AG04450 (cell line): ENCODE measurements around the gene DUSP15. TPM values are rescaled to one million over a fixed set of nuclear protein-coding genes. Genes with fewer than 3 reads are reported as not detected.

ENCODE experiments used
- CTCF ChIA-PET: fragments of 300-600, 350-600 bp; formaldehyde crosslinking; extraction: SDS; loops from one replicate; lab custom pipeline; 2022; ENCODE audit warnings: antibody characterized with exemption, inconsistent platforms; lab: Charles Lee
- POLR2A ChIA-PET: fragments of 350-600 bp; formaldehyde crosslinking; extraction: SDS; loops from one replicate; lab custom pipeline; 2021; ENCODE audit warnings: antibody characterized with exemption, inconsistent platforms; lab: Yijun Ruan, JAX
- DNase-seq: peaks from one replicate; pipeline ENCODE4 v3.0.0-alpha.2; 2011; ENCODE audit warnings: low read depth, low spot score
- H3K27ac ChIP-seq: one replicate; pipeline ENCODE4 v1.5.1; 2012; ENCODE audit warnings: low read depth, low read length, control low read depth
- H3K27me3 ChIP-seq: one replicate; pipeline ENCODE4 v1.6.0; 2012; ENCODE audit warnings: low read length; ENCODE audit not compliant: control insufficient read depth, insufficient read depth
- H3K4me3 ChIP-seq: 2 replicates; pipeline ENCODE4 v1.5.1; 2011; ENCODE audit warnings: mild to moderate bottlenecking, low read depth, low read length, control low read depth
- H3K9me3 ChIP-seq: 2 replicates; pipeline ENCODE4 v1.5.1; 2012; ENCODE audit warnings: low read length; ENCODE audit not compliant: control insufficient read depth, insufficient read depth
- CTCF ChIP-seq: IDR thresholded peaks from 2 replicates; pipeline ENCODE4 v1.5.1; 2011; ENCODE audit warnings: low read depth, low read length, control low read depth, inconsistent platforms
- polyA plus RNA-seq: library from polyadenylated mRNA; depleted of rRNA; stranded (reverse); fragments of >200 nt; gene quantifications from 2 replicates; pipeline ENCODE4 v1.2.3, GENCODE V29; 2011

DUSP15 gene
- polyA plus RNA-seq, 1 experiment: not detected

GRCh38 chr20:31879143-31879987, 9.0 kb upstream of the DUSP15 start:
- no peaks in the 10 kb centered on the region for H3K9me3 ChIP-seq
- POLR2A ChIA-PET: interaction anchor here (1.0 kb wide), 1 partner anchor 73 kb away, joined by 3 read pairs; the partner anchor contains the start of gene PDRG1
- peak; percentile 84 for DNase-seq
- CTCF ChIA-PET: interaction anchor here (0.7 to 4.7 kb wide), 5 partner anchors 27 to 155 kb away, joined by 3 to 18 read pairs (median 3); partner anchors contain the start of gene PDRG1
- no peak; the same call in 1 of the 2 replicates for TF ChIP-seq CTCF
- H3K27me3 ChIP-seq: no peaks in the 10 kb centered on the region
- H3K27ac ChIP-seq: no peak overlapping the region
- peak overlapping the region; percentile 79 for H3K4me3 ChIP-seq

GRCh38 chr20:31877684-31878083, 7.4 kb upstream of the DUSP15 start:
- Histone ChIP-seq H3K4me3 (no peak overlapping the region), H3K27me3 (peaks cover 7% of the 10 kb centered on the region), H3K27ac (no peak overlapping the region), H3K9me3 (no peaks in the 10 kb centered on the region)
- CTCF ChIA-PET: no interaction called here
- no peak for DNase-seq
- POLR2A ChIA-PET: no interaction called here
- TF ChIP-seq CTCF: no peak

GRCh38 chr20:31875671-31876070, 5.3 kb upstream of the DUSP15 start:
- TF ChIP-seq CTCF: no peak
- ChIA-PET CTCF (no interaction called here), POLR2A (no interaction called here)

GRCh38 chr20:31872406-31872805, 2.1 kb upstream of the DUSP15 start:
- no peak for DNase-seq
- no peak for TF ChIP-seq CTCF
- no peak overlapping the region for H3K4me3 ChIP-seq
- ChIA-PET CTCF (interaction anchor here (0.7 to 1.9 kb wide), 4 partner anchors 19 to 603 kb away, joined by 3 to 10 read pairs (median 3); no protein-coding TSS in a partner anchor), POLR2A (no interaction called here)
- peaks cover 47% of the 10 kb centered on the region for H3K27me3 ChIP-seq
- no peak overlapping the region for H3K27ac ChIP-seq
- no peaks in the 10 kb centered on the region for H3K9me3 ChIP-seq

More at GRCh38 chr20:31875671-31876070, 5.3 kb upstream of the DUSP15 start:
- H3K27me3 ChIP-seq: peaks cover 26% of the 10 kb centered on the region
- no peak for DNase-seq
- H3K4me3 ChIP-seq: no peak overlapping the region
- no peaks in the 10 kb centered on the region for H3K9me3 ChIP-seq
- H3K27ac ChIP-seq: no peak overlapping the region

GRCh38 chr20:31871618-31871954, 1.3 kb upstream of the DUSP15 start:
- Histone ChIP-seq H3K4me3 (no peak overlapping the region), H3K27ac (no peak overlapping the region), H3K9me3 (no peaks in the 10 kb centered on the region), H3K27me3 (peaks cover 52% of the 10 kb centered on the region)
- ChIA-PET POLR2A (no interaction called here), CTCF (interaction anchor here (0.7 to 1.9 kb wide), 3 partner anchors 18 to 604 kb away, joined by 3 to 10 read pairs (median 3); no protein-coding TSS in a partner anchor)
- no peak for TF ChIP-seq CTCF
- no peak for DNase-seq
